HepG2 (cell line): Measurements from ENCODE around the gene MIEF1. TPM values are rescaled to one million over a fixed set of nuclear protein-coding genes. Genes with fewer than 3 reads are reported as not detected.

Experiments
- FOXK2 ChIP-seq: fragments of 450-650 bp; IDR thresholded peaks from 2 replicates; pipeline ENCODE4 v1.6.1; 2016
- HHEX ChIP-seq: IDR thresholded peaks from 2 replicates; pipeline ENCODE4 v1.6.1; 2016; ENCODE audit warnings: control low read depth
- PCBP2 ChIP-seq: fragments of 200-400 bp; formaldehyde crosslinking; optimal IDR thresholded peaks from 2 replicates; pipeline ENCODE3; 2018; ENCODE audit warnings: low read length, low read depth; ENCODE audit not compliant: poor library complexity, severe bottlenecking
- RCOR2 ChIP-seq: IDR thresholded peaks from 2 replicates; pipeline ENCODE4 v1.6.1; 2016; ENCODE audit warnings: missing biosample characterization, missing genetic modification reagents
- TFAP4 ChIP-seq: sonication (generic); IDR thresholded peaks from 2 replicates; pipeline ENCODE4 v1.6.1; 2016; ENCODE audit warnings: low read depth, borderline replicate concordance
- ZBTB40 ChIP-seq, 2 experiments: fragments of 450-650 bp in 1 of 2; sonication (generic) in 1 of 2; formaldehyde crosslinking in 1 of 2; IDR thresholded peaks; 2 replicates each; pipeline versions ENCODE4 v1.6.1 to v1.8.0; 2016 to 2022; ENCODE audit warnings: antibody characterized with exemption in 1 of 2, mild to moderate bottlenecking in 1 of 2, missing genetic modification reagents in 1 of 2
- ZNF850 ChIP-seq: sonication (generic); formaldehyde crosslinking; conservative IDR thresholded peaks from 2 replicates; pipeline ENCODE4 v1.9.0; 2021; ENCODE audit warnings: mild to moderate bottlenecking, missing genetic modification reagents
- polyA plus RNA-seq, 8 experiments: library from polyadenylated mRNA; depleted of rRNA in 3 of 8; stranded (reverse) in 7 of 8; unstranded in 1 of 8; fragments of >200 nt; fragmentation: Illumina TruSeq in 4 of 8; extraction: Trizol in 4 of 8; gene quantifications; 2 replicates each; pipeline versions ENCODE4 v1.2.1 to v1.2.3, GENCODE V29; 2011 to 2016; ENCODE audit warnings: low read depth in 4 of 8, missing spikeins in 1 of 8, mixed read lengths in 1 of 8; ENCODE audit not compliant: insufficient read depth in 1 of 8
- total RNA-seq, 5 experiments: library from RNA; depleted of rRNA; stranded (reverse); fragments of >200 nt; fragmentation: Illumina TruSeq; extraction: Trizol; gene quantifications; 2 replicates each; pipeline ENCODE4 v1.2.3, GENCODE V29; 2016; ENCODE audit warnings: low read depth in 1 of 5
- TF ChIP-seq, protein P1 (sequence below): sonication (generic); formaldehyde crosslinking; IDR thresholded peaks from 2 replicates; pipeline ENCODE4 v1.9.0; 2021; ENCODE audit warnings: missing genetic modification reagents, borderline replicate concordance
- TF ChIP-seq, protein P2 (sequence below): sonication (generic); formaldehyde crosslinking; IDR thresholded peaks from 2 replicates; pipeline ENCODE4 v1.4.0; 2020; ENCODE audit warnings: missing genetic modification reagents

MIEF1 gene
- total and polyA plus RNA-seq, 2 of the 13 experiments (the other 11 are each of a cell fraction or from before 2014, with no cell fraction given), result 21.7 to 34.8 TPM

- TF ChIP-seq, protein P1, sequence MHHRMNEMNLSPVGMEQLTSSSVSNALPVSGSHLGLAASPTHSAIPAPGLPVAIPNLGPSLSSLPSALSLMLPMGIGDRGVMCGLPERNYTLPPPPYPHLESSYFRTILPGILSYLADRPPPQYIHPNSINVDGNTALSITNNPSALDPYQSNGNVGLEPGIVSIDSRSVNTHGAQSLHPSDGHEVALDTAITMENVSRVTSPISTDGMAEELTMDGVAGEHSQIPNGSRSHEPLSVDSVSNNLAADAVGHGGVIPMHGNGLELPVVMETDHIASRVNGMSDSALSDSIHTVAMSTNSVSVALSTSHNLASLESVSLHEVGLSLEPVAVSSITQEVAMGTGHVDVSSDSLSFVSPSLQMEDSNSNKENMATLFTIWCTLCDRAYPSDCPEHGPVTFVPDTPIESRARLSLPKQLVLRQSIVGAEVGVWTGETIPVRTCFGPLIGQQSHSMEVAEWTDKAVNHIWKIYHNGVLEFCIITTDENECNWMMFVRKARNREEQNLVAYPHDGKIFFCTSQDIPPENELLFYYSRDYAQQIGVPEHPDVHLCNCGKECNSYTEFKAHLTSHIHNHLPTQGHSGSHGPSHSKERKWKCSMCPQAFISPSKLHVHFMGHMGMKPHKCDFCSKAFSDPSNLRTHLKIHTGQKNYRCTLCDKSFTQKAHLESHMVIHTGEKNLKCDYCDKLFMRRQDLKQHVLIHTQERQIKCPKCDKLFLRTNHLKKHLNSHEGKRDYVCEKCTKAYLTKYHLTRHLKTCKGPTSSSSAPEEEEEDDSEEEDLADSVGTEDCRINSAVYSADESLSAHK (CRISPR knock-in tag), result no peak
- TF ChIP-seq HHEX (CRISPR knock-in tag) (no peak), ZBTB40 (IDR thresholded peaks at IDR 0.05) (no peak), ZBTB40 (CRISPR knock-in tag; IDR thresholded peaks at IDR 0.05) (no peak), TFAP4 (peak; percentile 37; the same call in 1 of the 2 replicates), FOXK2 (no peak), RCOR2 (CRISPR knock-in tag) (no peak), PCBP2 (no peak), ZNF850 (CRISPR knock-in tag) (no peak)
- TF ChIP-seq, protein P2, sequence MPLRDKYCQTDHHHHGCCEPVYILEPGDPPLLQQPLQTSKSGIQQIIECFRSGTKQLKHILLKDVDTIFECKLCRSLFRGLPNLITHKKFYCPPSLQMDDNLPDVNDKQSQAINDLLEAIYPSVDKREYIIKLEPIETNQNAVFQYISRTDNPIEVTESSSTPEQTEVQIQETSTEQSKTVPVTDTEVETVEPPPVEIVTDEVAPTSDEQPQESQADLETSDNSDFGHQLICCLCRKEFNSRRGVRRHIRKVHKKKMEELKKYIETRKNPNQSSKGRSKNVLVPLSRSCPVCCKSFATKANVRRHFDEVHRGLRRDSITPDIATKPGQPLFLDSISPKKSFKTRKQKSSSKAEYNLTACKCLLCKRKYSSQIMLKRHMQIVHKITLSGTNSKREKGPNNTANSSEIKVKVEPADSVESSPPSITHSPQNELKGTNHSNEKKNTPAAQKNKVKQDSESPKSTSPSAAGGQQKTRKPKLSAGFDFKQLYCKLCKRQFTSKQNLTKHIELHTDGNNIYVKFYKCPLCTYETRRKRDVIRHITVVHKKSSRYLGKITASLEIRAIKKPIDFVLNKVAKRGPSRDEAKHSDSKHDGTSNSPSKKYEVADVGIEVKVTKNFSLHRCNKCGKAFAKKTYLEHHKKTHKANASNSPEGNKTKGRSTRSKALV, result no peak
- TF ChIP-seq, all 625 proteins: peak for 5
These were observed 27.6 kb upstream of the MIEF1 start (continued) for GRCh38 chr22:39474351-39475111.
